ENCODE data around the gene SLC24A2.
"Not testable (repeated sequence)": the region's sequence is repeated elsewhere in the genome, so short reads cannot be mapped to it uniquely, and the experiment has no call there.

SLC24A2 gene

DNA sequence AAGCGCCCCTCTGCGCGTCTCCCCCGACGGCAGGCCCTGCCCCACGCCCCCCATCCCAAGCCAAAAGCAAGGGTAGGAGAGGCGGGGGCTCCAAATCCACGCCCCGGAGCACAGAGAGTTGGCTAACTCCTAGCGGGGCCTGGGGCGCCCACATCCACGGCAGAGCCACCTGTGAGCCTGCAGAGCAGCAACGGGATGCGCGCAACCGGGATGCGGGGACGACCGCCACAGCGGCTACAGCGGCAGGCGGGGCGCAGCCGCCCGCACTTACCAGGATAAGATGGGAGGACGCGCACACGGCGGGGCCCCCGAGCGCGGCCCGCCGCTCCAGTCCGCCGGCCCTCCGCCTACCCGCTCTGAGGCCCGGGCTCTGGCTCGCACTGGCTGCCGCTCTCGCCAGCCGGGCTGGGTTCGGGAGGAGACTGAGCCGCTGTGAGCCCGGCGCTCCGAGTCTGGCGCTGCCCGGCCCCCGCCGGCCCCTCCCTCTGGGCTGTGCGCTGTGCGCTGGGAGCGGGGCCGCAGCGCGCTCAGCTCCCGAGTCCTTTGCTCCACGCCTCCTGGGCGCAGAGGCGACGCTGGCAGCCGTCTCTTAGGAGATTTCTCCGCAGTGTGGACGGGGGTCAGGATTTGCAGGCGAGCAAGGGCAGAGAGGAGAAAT lies at the start of gene SLC24A2:
Gene SLC24A2 (minus strand): TSS at position 424 of the 658 bp plus-strand sequence.
- no peak for DNase-seq (ENCODE audit: low read depth, low spot score)

DNA sequence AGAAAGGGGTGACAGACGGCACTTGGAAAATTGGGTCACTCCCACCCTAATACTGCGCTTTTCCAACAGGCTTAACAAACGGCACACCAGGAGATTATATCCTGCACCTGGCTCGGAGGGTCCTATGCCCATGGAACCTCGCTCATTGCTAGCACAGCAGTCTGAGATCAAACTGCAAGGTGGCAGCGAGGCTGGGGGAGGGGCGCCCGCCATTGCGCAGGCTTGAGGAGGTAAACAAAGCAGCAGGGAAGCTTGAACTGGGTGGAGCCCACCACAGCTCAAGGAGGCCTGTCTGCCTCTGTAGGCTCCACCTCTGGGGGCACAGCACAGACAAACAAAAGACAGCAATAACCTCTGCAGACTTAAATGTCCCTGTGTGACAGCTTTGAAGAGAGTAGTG lies 44.5 kb upstream of the SLC24A2 start:
- not testable (repeated sequence) for DNase-seq (ENCODE audit: low read depth, low spot score)

DNA sequence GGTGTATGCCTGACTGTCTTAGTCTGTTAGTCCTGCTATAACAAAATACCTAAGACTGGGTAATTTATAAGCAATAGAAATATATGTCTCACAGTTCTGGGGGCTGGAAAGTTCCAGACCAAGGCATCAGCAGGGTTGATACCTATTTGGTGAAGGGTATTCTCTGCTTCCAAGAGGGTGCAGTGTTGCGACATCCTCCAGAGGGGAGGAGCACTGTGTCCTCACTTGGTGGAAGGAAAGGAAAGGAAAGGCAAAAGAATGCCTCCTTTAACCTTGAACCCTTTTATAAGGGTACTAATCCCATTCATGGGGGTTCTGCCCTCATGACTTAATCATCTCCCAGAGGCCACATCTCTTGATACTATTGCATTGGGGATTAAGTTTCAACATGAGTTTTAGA lies 42.0 kb upstream of the SLC24A2 start:
- no peak for DNase-seq (ENCODE audit: low read depth, low spot score)

DNA sequence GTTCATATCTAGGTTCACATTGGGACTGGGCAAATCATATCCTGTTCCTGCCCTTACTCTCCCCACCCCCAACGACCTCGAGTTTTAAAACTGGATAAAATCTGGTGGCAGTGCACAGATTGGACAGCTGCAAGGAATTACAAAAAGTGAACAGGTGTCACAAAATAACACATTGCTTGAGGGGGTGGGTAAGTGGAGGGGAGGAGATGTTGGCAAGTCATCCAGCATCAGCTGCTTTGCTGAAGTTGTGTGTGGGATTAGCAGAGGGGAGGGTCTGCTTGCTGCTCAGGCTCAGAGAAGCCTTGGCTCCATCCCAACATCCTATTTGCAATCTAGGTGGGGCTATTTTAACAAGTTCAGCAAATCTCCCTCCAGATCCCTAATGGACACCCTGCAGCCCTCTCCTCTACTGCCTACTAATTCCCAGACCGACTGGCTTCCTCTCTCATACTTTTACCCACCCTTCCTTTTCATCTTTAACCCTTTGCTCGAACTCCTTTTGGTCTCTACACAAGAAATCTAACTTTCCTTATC lies 39.8 kb upstream of the SLC24A2 start:
- no peak for DNase-seq (ENCODE audit: low read depth, low spot score)

DNA sequence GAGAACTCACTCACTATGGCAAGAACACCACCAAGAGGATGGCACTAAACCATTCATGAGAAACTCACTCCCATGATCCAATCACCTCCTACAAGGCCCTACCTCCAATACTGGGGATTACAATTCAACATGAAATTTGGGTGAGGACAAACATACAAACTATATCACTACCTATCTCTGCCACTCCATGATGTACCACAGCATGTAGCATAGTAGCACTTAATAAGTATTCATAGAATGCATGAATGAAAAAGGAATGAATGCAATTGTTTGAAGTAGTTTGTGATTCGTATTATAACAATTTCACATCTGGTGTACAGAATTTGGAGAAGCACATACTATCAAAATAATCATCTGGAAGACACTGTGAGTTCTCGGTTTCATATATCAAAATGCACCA lies 27.9 kb upstream of the SLC24A2 start:
- no peak for DNase-seq (ENCODE audit: low read depth, low spot score)

DNA sequence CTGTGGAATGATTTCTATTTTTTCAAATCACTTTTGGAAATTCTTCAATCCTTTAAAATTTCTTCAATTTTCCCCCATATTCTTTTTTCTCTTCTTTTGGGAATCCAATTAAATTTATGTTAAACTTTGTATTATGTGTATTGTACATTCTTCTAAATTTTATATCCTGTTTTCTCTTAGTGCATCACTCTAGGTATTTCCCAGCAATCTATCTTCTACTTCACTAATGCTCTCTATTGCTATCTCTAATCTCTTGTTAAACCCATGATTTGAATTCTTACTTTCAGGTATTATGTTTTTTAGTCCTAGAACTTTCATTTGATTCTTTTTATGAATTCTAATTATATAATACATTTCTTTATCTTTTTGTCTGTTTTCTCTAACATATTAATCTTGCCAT lies 23.4 kb upstream of the SLC24A2 start:
- no peak for DNase-seq (ENCODE audit: low read depth, low spot score)

DNA sequence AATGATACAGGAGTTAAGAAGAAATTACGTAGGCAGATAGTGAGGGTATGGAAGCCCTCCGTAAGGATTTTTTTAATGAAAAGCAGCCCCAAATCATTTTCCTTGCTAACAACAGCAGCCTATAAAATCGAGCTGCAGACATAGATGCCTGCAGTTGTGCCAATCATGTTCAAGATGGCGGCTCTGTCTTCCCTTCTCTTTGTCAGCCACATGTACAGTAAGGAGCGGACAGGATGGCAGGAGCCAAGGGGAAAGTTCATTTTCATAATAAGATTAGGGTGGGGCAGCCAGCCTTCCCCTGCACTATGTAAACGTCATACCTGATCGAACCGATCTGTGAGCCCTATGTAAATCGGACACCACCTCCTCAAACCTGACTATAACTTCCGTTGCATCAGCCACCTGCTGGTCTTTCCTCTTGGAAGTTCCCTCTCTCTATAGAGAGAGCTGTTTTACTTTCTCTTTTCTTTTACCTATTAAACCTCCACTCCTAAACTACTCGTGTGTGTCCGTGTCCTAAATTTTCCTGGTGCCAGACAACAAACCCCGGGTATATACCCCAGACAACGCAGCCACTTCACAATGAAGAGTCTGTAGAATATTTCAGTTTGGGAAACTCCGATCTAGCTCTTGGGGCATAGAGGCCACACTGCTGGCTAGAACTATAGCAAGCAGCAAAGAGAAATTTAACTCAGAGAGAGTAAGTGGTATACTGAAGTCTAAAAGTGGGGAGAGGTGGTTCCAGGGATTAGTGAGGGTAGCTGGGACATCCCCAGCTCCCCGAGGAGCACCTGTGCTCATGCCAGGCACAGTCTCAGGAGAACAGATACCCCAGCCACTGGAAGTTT lies 20.8 kb upstream of the SLC24A2 start:
- no peak for DNase-seq (ENCODE audit: low read depth, low spot score)

DNA sequence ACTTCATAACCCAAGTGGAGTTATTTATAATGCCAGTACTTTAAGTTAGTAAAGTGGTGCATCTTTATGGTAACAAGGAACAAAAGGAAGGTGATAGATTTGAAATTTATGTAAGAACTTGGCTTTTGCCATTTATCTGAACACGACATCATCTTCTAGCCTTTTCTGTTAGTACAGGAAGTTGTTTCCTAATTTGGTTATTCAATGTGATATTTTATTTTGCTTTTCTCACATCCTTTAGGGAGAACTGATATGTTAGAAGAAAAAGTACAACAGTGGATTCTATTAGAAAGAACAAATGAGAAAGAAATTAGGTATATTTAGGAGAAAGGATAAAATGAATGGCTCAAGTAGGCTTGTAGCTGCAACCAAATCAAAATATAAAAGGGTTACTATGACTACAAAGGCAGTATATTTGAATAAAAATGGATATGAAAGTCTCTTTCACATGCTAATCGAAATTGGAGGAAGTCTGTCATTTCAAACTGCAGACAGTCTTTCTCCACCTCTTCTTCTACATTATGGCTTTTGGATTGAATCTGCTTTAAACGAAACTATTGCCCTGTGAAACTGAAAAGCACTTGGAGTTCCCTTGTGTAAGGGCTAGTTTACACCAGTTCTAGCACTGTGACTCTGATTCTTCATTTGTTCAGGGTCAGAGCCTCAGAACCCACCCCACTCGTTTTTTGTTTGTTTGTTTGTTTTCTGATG lies 18.5 kb upstream of the SLC24A2 start:
- DNase-seq (ENCODE audit: low read depth, low spot score), result no peak

DNA sequence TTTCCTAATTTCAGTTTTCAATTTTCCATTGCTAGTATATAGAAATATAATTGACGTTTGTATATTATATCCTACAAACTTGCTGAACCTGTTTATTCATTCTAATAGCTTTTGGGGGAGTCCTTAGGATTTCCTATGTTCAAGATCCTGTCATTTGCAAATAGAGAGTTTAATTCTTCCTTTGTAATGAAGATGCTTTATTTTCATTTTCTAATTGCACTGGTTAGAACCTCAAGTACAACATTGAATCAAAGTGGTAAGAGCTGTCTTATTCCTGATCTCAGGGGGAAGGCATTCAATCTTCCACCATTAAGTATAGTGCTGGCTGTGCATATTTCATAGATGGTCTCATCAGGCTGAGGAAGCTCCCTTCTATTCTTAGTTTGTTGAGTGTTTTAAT lies 15.6 kb upstream of the SLC24A2 start:
- no peak for DNase-seq (ENCODE audit: low read depth, low spot score)

DNA sequence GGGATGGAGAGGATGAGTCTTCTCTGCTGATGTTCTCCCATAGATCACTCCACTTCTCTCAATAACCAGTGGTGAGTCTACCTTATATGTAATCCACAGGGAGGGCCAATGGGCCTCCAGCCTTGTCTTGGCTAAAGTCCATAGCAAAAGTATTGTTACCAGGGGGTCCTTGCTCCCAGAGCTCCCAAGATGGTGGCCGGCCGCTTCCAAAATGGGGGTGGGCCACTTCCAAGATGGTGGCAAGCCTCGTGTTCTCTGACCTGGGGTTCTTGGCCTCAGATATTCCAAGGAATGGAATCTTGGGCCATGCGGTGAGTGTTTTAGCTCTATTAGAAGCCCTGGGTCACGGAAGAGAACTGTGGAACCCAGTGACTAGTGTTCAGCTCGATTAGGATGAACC lies 12.0 kb upstream of the SLC24A2 start:
- DNase-seq (ENCODE audit: low read depth, low spot score), result no peak

DNA sequence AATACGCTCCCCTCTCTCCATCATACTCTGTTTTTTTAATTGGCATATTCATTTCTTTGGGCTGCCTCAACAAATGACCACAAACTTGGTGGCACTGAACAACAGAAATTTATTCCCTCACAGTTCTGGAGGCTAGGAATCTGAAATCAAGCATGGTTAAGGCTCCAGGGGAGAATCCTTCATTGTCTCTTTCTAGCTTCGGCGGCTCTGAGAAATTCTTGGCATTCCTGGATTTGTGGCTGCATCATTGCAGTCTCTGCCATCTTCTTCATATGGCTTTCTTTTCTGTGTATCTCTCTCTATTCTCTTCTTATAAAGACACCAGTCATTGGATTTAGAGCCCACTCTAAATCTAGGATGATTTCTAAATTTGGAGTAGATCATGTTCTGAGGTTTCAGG lies 10.9 kb upstream of the SLC24A2 start:
- DNase-seq (ENCODE audit: low read depth, low spot score), result no peak

DNA sequence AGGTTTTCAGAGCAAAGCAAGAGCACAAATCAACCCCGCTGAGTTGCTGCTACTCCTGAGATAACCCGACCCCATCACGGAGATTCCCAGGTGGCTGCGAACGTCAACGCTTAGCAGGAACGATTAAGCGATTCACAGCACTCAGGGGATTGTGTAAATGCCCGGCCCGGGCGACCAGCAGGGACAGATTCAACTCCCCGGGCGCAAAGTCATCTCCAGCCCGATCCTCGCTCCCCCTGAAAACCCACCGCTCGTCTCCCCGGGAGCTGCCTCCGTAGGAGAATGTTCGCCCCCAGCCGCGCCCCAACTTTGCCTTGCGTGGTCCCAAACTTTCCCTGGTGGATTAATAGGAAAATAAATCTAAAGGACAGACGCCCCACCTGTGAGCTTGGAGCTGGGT lies 685 bp downstream of the SLC24A2 start:
- no peak for DNase-seq (ENCODE audit: low read depth, low spot score)

DNA sequence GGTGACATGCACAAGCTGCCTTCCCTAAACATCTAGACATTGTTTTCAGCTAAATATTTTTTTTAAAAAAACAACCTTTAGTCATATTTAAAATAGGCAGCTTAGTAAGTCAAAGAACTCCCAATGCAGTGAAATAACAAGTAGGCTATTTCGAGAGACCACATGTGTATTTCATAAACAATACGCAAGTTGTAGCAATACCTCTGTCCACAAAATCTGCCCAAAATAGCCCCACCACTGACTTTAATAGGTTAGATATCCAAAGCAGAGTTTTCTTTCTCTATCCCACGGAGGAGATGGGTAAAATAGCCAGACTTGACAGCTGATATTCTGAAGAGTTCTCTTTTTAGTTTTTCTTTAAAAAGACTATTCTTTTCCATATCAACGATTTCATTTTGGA lies 1.2 kb downstream of the SLC24A2 start:
- no peak for DNase-seq (ENCODE audit: low read depth, low spot score)

DNA sequence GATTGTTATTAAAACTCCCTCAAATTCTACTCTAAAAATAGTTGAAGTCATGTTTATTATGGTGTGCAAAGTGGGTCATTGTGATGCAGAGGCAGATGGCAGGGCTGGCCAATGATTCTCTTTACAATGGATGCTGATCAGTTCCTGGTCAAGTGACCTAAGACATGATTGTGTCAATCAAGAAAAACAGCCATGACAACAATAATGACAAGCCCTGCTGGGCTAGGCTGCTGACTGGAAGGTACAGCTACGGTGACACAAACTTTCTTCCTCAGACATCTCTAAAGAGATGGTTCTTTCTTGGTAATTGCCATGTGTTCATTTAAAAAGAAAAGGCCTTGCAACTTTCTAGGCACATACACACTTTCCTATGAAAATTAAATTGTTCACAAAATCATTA lies 3.6 kb downstream of the SLC24A2 start:
- DNase-seq (ENCODE audit: low read depth, low spot score), result no peak

DNA sequence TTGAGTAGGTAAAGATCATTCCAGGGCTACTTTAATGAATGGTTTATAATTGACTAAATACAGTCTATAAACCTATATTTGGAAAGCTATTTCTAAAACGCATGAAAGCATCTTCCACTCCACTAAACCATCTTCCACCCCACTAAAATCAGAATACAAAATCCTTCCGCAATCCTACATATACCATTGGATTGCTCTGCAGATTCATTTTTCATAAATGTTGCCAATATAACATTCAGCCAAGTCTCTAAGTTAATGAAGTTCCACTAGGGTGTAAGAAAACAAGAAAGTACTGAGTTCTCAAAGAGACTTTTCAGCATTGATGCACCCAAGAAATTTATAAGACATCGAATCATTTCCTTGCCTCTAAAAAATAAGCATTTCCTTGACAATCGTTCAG lies 4.7 kb downstream of the SLC24A2 start:
- DNase-seq (ENCODE audit: low read depth, low spot score), result no peak

DNA sequence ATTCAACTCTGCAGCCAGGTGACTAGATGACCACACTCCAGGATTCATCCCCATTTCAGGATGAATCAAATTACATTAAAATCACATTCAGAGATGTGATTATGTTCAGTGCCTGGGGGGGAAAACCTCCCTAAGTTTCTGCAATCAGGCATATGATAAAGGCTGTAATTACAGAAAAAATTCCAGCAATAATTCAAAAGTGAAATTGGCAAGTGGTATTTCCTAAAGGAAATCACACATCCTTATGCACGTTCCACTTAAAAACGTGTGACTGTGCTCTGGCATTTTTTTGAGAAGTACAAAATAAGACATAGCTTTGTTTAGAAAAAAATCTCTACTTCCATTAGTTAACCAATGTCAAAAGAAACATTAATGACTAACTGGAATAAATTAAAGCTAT lies 5.3 kb downstream of the SLC24A2 start:
- DNase-seq (ENCODE audit: low read depth, low spot score), result no peak

DNA sequence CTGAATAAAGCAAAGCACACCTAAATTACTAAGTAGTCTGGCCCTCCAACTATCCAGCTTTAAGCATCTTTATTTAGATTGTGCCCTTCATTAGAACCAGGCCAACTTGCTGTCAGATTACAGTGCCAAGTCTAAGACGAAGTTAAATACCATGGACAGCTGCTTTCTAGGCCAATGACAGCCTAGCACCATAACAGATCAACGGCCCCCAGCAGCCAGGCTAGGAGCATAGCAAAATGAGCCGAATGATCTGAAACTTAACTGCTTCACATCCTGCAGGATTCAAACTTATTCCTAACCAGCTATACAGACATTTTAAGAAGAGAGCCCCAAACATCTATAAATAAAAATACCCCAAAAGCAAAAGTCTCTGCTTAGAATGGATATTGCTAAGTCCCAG lies 6.8 kb downstream of the SLC24A2 start:
- DNase-seq (ENCODE audit: low read depth, low spot score), result no peak

DNA sequence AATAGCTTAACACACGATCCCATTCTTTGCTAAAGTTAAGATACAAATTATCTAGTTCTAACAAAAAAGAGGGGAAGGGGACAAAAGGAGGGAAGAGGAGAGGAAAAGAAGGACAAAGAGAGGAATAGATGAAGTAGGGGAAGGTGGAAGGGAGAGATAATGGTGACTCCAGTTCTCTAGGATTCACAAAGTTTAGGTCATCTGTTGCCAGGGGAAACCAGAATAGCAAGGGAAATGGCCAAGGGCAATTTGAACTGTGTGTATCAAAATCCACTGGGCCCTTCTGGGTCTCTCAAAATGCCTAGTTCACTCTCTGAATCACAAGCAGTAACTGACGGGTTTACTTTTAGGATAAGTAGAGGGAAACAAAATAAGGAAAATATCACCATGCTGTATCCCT lies 7.6 kb downstream of the SLC24A2 start:
- DNase-seq (ENCODE audit: low read depth, low spot score), result no peak

DNA sequence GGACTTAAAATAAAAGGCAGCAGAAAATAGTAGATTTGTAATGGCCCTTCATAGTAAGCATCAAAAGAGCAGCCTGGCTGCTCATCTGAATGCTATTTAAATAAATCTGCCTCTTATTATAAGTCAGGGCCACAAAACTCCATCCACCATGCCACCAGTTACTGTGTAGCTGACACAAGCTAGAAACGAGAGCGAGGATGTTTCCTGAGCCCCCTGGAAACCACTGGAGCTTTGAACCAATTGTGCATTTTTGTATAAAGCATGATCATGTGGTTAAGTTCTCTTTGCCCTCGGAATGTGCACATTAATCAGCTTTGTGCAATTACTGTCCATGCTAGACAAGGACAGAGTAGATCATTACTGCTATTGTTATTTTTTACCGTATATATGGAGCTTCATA lies 17.4 kb downstream of the SLC24A2 start:
- no peak for DNase-seq (ENCODE audit: low read depth, low spot score)

DNA sequence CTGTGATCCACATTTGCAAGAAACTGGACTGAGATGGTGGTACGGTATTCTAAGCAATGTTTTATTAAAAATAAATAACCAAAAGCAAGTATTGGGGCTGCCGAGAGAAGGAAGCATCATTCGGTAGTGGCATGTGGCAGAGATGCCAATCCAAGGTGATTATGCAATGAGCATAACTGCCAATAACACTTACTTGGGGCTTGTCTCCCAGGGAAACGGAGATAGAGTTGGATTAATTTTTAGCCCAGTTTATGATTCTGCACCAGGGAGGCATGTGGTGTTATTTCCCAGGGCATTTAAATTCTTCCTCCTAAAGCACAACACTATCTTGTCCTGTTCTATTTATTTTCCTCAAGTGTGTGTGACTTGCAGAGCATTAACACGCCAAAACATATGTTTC lies 17.9 kb downstream of the SLC24A2 start:
- no peak for DNase-seq (ENCODE audit: low read depth, low spot score)

DNA sequence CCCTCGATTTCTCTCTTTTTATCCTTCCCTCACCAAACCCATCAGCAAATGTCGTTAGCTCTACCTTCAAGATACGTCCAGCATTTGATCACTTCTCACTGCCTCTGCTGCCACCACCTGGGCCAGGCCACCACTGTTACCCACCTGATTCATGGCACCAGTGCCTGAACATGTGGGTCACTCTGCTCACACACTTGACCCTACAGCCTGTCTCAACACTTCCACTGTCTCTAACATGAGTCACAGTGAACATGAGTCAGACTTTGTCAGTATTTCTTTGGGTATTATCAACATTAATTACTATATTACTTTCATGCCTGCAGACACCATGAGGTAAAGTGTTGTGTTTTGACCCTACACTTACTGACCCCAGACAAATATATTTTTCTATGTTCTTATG lies 19.6 kb downstream of the SLC24A2 start:
- DNase-seq (ENCODE audit: low read depth, low spot score), result no peak

DNA sequence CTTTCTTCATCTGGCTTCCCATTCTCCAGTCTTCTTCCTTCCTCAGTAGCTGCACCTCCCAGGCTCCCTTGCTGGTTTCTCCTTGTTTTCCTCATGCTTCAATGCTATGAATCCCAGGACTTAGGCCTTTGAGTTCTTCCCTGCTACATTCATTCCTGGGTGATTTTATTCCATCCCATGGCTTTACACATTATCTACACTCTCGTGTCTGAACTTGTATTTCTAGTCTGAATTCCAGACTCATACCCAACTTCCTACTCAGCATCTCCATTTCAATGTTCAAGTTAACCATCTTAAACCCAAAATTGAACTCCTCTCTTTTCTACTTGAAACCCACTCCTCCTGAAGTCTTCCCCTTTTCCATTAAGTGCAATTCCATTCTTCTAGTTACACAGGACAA lies 20.0 kb downstream of the SLC24A2 start:
- no peak for DNase-seq (ENCODE audit: low read depth, low spot score)

DNA sequence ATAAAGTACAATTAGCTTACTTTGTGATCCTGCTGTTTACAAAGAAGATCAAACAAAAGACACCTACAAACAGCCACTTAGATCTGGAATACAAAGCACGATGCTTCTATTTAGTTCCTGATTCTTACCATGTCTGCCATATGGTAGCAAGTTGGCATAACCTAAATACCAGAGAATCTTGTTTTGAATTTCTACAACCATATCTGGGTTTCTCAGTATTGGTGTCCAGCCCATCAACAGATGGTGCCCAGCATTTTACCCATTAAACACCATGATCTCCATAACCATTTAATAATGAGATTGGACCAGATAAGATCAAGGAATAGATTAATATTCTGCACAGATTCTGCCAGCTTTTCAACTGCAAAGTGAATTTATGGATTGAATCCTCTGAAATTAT lies 29.8 kb downstream of the SLC24A2 start:
- DNase-seq (ENCODE audit: low read depth, low spot score), result no peak
